ENCODE data around the gene ARHGAP19.

DNA sequence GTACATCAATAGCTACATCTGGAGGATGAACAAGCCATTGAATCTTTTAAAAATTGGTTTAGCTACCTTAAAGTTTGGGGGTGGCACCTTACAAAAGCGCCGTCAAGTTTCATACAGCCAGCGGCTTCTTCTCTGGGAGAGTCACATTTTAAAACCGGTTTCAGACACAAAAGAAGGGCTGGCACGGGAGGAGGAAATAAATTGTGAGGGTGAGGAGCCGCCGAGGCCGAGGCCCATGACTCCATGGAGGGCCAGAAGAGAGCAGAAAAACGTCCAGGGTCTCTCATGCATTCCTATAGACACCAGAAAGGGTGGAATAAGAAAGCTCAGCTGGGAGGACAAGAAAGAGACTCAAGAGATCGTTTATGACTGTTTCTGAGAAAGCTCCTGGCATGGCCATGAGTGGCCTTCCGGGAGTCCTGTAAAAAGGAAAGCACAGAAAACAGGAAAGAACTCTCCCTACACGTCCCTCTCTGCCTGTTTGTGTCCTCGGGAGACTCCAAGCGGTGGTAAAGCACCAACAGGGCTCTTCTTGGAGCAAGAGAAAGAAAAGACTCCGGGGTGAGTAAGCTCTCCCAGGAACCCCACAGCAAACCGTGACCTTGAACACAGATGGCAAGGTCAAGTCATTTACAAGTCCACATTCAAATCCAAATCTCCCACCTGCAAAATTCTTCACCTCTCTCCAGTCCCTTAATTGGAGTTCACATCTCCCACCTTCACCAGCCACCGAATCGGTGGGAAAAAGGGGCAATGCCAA, 40.3 kb upstream of the ARHGAP19 start:
- TF ChIP-seq FOXA1 (IDR thresholded peaks at IDR 0.05) = no peak
- no peak for TF ChIP-seq FOXM1 (IDR thresholded peaks at IDR 0.05; ENCODE audit: borderline replicate concordance)
- no peak for TF ChIP-seq SP1 (IDR thresholded peaks at IDR 0.05)
- TF ChIP-seq ZNF384 (IDR thresholded peaks at IDR 0.05) = no peak
